ENCODE results near the gene MRNIP. TPM values are rescaled to one million over a fixed set of nuclear protein-coding genes. Genes with fewer than 3 reads are reported as not detected.

MRNIP gene
- total RNA-seq, 3 donors from 2014 or later: 32.3 to 67.2 (median 48.8) TPM

DNA sequence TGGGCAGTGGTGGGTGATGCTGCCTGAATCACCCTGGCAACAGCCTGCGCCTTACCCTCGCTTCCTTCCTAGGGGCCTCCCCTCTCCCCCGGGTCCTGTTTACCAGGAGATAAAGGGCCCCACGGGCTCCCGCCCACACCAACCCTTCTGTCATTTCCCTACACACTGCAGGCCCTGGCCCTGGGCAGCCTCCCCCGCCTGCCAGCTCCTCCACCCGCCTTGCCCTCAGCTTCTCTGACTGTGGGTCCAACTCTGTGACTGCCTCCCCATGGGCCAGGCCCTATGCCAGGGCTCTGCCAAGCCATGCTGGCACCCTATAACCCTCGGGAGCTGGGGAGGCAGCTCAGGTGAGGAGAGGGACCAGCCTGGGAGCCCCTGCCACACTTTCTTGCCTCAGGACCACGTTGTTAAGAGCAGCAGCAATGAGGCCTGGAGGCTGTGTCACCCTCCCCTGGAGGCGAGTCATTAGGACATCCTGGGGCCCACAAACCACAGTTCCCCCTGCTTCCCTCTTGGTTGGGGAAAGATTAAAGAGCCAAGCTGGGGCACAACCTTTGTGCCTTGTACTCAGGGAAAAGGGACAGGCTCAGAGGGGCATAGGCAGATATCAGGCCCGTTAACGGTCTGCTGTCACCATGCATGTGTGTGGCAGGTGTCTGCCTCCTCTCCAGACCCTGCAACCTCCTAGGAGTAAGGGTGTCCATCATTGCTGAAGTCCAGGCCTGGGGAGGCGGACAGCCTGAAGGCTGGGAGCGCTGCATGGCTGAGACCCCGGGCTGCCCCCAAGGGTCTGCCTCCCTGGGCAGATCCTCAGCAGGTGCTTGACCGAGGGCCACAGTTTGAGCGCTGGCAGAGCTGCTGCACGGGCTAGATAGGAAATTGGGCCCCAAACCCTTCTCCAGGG, 54.7 kb downstream of the MRNIP start:
- DNase-seq (ENCODE audit: low spot score in 2 of 2): no peak
- intact Hi-C loops (cut with DNase I; ENCODE audit: low total_unique reads): loop anchor here (5.0 kb wide), 1 partner anchor 477 kb away; no protein-coding TSS in a partner anchor
- TF ChIP-seq POLR2AphosphoS5 (IDR thresholded peaks at IDR 0.05): no peak
- no peak for TF ChIP-seq CTCF (IDR thresholded peaks at IDR 0.05)
- Histone ChIP-seq H3K9me3 (no peaks in the 10 kb centered on the region), H3K36me3 (peaks cover 10% of the 10 kb centered on the region), H3K4me3 (peak overlapping the region in 2 of 3 donors; percentile 3 to 92), H3K27me3 (no peaks in the 10 kb centered on the region), H3K27ac (peak overlapping the region; percentile 61 to 67), H3K4me1 (peaks cover 9 to 31% of the 10 kb centered on the region in 2 donors)

DNA sequence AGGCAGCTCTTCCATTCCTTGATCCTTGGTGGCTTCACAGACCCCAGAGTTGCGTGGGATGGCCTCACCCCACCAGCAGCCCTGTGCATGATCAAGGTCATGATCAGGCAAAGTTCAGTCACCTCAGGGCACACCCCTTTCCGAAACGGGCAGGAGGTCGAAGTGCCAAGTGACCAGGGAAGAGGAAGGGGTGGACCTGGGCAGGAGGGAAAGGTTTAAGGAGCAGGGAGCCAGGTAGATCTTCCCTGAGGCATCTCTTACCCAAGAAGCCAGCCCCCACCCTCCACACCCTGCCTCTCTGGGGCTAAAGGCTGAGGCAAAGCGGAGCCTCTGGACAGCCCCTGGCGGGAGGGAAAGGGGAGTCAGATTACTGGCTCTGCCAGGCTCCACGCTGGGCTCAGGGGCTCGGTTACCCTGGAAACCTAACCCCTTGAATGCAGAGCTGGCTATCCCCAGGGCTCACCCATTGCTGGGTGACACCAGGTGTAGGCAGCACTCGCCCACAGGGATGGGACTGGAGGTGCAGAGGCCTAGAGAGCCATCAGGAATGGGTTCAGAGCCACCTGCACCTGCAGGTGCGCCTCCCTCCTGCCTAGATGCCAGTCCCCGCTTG, 55.6 kb downstream of the MRNIP start:
- Histone ChIP-seq H3K4me3 (peak overlapping the region in 1 of 3 donors; percentile 3), H3K27ac (peak overlapping the region; percentile 61 to 67), H3K4me1 (peaks cover 9 to 31% of the 10 kb centered on the region in 2 donors), H3K36me3 (peaks cover 10% of the 10 kb centered on the region), H3K27me3 (no peaks in the 10 kb centered on the region), H3K9me3 (no peaks in the 10 kb centered on the region)
- DNase-seq (ENCODE audit: low spot score in 2 of 2): no peak
- TF ChIP-seq POLR2A (IDR thresholded peaks at IDR 0.05): no peak
- TF ChIP-seq CTCF (IDR thresholded peaks at IDR 0.05): no peak
- no peak for TF ChIP-seq POLR2AphosphoS5 (IDR thresholded peaks at IDR 0.05)
- intact Hi-C loops (cut with DNase I; ENCODE audit: low total_unique reads): loop anchor here (5.0 kb wide), 1 partner anchor 476 kb away; no protein-coding TSS in a partner anchor

GRCh38 chr5:179802207-179802883, 56.3 kb downstream of the MRNIP start:
- TF ChIP-seq CTCF (IDR thresholded peaks at IDR 0.05) (no peak), POLR2A (IDR thresholded peaks at IDR 0.05) (no peak), POLR2AphosphoS5 (IDR thresholded peaks at IDR 0.05) (no peak)
- Histone ChIP-seq H3K4me1 (peaks cover 9 to 31% of the 10 kb centered on the region in 2 donors), H3K9me3 (no peaks in the 10 kb centered on the region), H3K4me3 (no peak overlapping the region), H3K27ac (peak overlapping the region; percentile 61 to 67), H3K36me3 (peaks cover 10% of the 10 kb centered on the region), H3K27me3 (no peaks in the 10 kb centered on the region)
- no peak for DNase-seq (ENCODE audit: low spot score in 2 of 2)
- intact Hi-C loops (cut with DNase I; ENCODE audit: low total_unique reads): loop anchor here (5.0 kb wide), 1 partner anchor 475 kb away; no protein-coding TSS in a partner anchor

- Histone ChIP-seq H3K36me3 (peaks cover 10% of the 10 kb centered on the region), H3K27ac (no peak overlapping the region), H3K27me3 (no peaks in the 10 kb centered on the region), H3K9me3 (no peaks in the 10 kb centered on the region), H3K4me3 (no peak overlapping the region), H3K4me1 (peaks cover 9 to 31% of the 10 kb centered on the region in 2 donors)
- intact Hi-C loops (cut with DNase I; ENCODE audit: low total_unique reads): loop anchor here (5.0 kb wide), 1 partner anchor 474 kb away; no protein-coding TSS in a partner anchor
- no peak for DNase-seq (ENCODE audit: low spot score in 2 of 2)
- TF ChIP-seq POLR2AphosphoS5 (IDR thresholded peaks at IDR 0.05): no peak
- TF ChIP-seq CTCF (IDR thresholded peaks at IDR 0.05): peak in 1 of 3 donors; percentile 31
- no peak for TF ChIP-seq POLR2A (IDR thresholded peaks at IDR 0.05)
Observed at GRCh38 chr5:179801304-179802206, 57.1 kb downstream of the MRNIP start.

Measured in breast epithelium (tissue), 4 donors.